GM18502 (cell line): Measurements from ENCODE around the gene GYPB.
"Not testable (repeated sequence)": the region's sequence is repeated elsewhere in the genome, so short reads cannot be mapped to it uniquely, and the experiment has no call there.

Source experiments
- ATAC-seq: cut with Tn5 transposase; IDR thresholded peaks from one replicate; pipeline ENCODE4 v1.9.1; 2021; ENCODE audit warnings: mild to moderate bottlenecking; ENCODE audit not compliant: unreplicated experiment, poor library complexity

GYPB gene

GRCh38 chr4:143950967-143951366, 68.2 kb downstream of the GYPB start:
- ATAC-seq, result not testable (repeated sequence)

DNA sequence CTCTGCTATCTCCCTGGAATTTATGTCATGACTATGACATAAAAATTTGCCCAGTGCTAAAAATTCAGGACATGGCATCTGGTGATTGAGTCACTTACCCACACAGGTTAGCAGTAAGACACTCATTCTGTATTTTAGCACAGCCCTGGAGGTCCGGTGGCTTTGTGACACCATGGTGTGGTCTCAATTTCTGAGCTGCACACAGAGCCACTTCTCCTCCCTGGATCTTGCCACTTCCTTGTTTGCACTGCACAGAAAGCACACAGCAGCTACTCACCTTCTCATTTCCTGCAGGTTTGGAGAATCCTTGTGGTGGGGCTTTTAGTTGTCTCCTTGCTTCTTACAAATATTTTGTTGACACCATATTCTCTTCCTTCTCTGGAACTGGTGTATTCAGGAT, 69.0 kb downstream of the GYPB start:
- not testable (repeated sequence) for ATAC-seq

- ATAC-seq, result not testable (repeated sequence)
Observed at GRCh38 chr4:143947493-143947892, 71.7 kb downstream of the GYPB start.
